A549 treated with dexamethasone at 1 μM for 4 hours (cell line): ENCODE data around the gene H2AZ2. TPM values are rescaled to one million over a fixed set of nuclear protein-coding genes. Genes with fewer than 3 reads are reported as not detected.

Source experiments
- total RNA-seq: library from RNA; stranded (reverse); fragments of 200-300 nt; extraction: Qiagen RNA extraction; gene quantifications from 5 replicates; pipeline ENCODE4 v1.2.3, GENCODE V29; 2022

H2AZ2 gene
- 206 to 252 TPM (median 239 TPM) in 5 replicates for total RNA-seq

GRCh38 chr7:44847920-44848634, at the start of gene H2AZ2:
Gene H2AZ2, minus strand, starts transcription at chr7:44848087. Its CDS starts 116 bp downstream, at chr7:44847971.

GRCh38 chr7:44885394-44886317, 37.8 kb upstream of the H2AZ2 start, which contains the start of gene PURB:
Gene PURB, minus strand, starts transcription at chr7:44885530. Its CDS starts 182 bp downstream, at chr7:44885348.

GRCh38 chr7:44796504-44797328, 51.2 kb downstream of the H2AZ2 start, which contains the start of gene PPIA:
Gene PPIA, plus strand, starts transcription at chr7:44796681. Its CDS starts 44 bp downstream, at chr7:44796725.

Other genes with a start within 250 kb of the H2AZ2 start
- gene OGDH, start 241.5 kb downstream of the H2AZ2 start, total RNA-seq: 23.1 to 36.4 TPM (median 35.2 TPM) in 5 replicates
- 17.8 to 37.3 TPM (median 33.8 TPM) in 5 replicates for gene ZMIZ2, start 99.2 kb downstream of the H2AZ2 start, total RNA-seq
- 4,600 to 6,021 TPM (median 4,808 TPM) in 5 replicates for gene PPIA, start 51.4 kb downstream of the H2AZ2 start, total RNA-seq
- 11.9 to 16.5 TPM (median 14.5 TPM) in 5 replicates for gene PURB, start 37.4 kb upstream of the H2AZ2 start, total RNA-seq
- gene MYO1G, start 130.9 kb upstream of the H2AZ2 start, total RNA-seq: 0.14 to 0.33 TPM (median 0.26 TPM) in 5 replicates
- 35.3 to 51.2 TPM (median 49.6 TPM) in 5 replicates for gene CCM2, start 152.1 kb upstream of the H2AZ2 start, total RNA-seq
- 0.20 to 0.46 TPM (median 0.28 TPM) in 5 replicates for gene NACAD, start 240.9 kb upstream of the H2AZ2 start, total RNA-seq